Islet precursor cell (in vitro differentiated cells): ENCODE measurements around the gene HTRA2.

Experiments
- DNase-seq: peaks from one replicate; pipeline ENCODE4 v3.0.0-alpha.2; 2018

The HTRA2 gene

GRCh38 chr2:74516650-74517049, 13.1 kb upstream of the HTRA2 start:
- no peak for DNase-seq

DNA sequence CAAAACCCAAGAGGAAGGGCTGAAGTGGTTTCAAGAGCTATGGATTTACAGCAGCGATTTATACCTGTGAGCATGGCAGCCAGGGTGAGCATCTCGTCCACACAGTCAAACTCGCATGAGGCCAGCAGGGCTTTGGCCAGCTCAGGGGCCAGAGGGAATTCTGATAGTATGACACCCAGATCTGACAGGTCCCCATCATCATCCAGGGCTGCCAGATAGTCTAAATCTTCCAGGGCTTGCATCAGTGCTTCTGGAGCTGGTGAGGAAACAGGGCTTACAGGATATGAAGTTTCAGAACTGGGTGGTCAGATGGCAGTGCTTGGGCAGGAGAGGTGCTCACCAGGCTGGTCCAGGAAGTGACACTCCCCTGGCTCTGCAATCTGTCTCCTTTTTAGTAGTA, 7.2 kb upstream of the HTRA2 start:
- no peak for DNase-seq

DNA sequence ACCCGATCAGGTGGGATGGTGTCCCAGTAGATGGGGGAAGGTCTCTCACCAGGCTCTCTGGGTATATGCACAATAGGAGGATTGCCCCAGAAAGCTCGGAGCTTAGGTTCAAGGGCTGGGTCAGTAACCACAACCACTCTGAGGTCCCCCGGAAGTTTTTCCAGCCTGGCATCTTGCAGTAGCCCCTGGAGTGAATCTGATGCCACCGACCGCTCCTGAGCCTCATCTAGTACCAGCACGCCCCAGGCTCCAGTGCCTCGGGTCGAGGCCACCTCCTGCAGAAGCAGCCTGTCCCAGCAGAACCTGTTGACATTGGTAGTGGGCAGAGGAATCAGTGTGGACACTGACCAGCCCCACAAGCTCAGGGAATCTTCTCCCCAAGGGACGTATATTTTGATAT, 5.7 kb upstream of the HTRA2 start:
- DNase-seq = no peak

GRCh38 chr2:74524955-74525716, 4.6 kb upstream of the HTRA2 start:
- DNase-seq = no peak

- DNase-seq = peak; percentile 68
Observed at GRCh38 chr2:74525717-74526648, 3.8 kb upstream of the HTRA2 start, which contains the start of gene DQX1. TSS of gene DQX1 (minus strand) at chr2:74526231. CDS start at chr2:74525729, 502 bp downstream.

DNA sequence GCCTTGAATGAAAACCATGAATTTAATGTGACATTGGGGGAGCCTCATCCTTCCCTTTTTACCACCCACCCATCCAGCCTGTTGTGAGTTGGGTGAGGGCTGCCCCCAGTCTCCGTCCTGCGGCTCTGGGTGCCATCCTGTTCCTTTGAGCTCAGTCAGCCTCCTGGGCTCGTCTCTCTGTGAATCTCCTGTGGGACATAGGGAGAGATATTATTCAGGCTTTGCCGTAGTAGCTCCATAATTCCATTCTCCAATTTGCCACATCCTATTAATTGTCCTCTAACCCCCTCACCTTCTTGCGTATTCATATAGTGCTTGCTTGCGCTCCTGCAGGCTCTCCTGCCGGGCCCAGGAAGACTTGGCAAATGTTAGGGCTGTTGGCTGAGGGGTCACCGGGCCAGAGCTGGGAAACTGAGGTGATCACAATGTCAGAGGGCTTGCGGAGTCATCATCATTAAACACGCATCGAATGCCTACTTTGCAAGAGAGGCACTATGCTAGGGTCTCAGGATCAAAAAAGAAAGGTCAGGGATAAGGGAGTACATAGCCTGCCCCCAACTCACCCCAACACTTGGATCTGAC, 3.0 kb upstream of the HTRA2 start:
- no peak for DNase-seq

- DNase-seq = no peak
Observed at GRCh38 chr2:74527741-74528140, 2.0 kb upstream of the HTRA2 start.

DNA sequence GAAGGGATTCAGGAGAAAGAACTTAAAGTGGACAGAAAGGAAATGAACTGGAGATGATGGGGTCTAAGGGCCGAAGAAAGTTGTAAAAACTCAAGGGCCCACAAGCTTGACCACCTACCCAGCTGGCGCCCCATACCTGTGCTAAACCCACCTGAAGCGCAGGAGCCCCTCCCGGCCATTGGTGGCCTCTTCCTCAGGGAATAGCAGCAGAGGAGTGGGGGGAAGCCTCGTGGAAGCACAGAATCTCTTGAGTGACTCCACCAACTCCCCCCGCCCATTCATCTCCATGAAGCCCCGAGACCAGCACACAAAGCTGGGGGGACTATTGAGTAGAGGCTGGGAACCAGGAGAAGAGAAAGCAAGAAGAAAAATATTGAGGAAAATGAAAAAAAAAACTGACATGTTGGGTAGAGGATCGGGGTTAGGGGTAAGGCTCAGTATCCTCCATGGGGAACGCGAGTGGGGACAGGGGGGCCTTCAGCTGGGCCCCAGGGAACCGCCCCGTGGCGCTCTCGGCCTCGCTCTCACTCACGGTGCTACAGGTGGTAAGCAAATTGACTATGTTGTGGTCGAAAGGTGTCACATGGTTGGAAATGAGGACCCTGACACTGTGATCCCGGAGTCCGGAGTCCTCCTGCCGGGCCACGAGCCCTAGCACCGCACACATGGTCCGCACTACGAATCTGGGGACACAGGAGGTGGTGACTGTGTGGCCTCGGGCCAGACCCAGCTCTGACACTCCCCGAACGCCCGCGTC, 955 bp upstream of the HTRA2 start:
- DNase-seq = no peak

DNA sequence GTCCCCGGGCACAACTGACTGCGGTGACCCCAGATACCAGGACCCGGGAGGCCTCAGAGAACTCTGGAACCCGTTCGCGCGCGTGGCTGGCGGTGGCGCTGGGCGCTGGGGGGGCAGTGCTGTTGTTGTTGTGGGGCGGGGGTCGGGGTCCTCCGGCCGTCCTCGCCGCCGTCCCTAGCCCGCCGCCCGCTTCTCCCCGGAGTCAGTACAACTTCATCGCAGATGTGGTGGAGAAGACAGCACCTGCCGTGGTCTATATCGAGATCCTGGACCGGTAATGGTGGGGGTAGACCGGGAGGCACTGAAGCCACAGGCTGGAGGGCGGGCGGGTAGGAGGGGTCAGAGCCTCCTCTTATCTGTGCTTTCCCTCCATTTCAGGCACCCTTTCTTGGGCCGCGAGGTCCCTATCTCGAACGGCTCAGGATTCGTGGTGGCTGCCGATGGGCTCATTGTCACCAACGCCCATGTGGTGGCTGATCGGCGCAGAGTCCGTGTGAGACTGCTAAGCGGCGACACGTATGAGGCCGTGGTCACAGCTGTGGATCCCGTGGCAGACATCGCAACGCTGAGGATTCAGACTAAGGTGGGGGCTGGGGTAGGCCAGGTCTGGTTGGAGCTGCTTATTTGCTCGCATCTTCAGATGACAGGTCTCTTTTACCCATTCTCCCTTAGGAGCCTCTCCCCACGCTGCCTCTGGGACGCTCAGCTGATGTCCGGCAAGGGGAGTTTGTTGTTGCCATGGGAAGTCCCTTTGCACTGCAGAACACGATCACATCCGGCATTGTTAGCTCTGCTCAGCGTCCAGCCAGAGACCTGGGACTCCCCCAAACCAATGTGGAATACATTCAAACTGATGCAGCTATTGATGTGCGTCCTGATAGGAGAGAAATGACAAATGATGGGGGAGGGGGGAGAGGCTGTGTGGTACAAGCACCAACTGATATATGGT, 780 bp downstream of the HTRA2 start:
- DNase-seq = peak; percentile 70

DNA sequence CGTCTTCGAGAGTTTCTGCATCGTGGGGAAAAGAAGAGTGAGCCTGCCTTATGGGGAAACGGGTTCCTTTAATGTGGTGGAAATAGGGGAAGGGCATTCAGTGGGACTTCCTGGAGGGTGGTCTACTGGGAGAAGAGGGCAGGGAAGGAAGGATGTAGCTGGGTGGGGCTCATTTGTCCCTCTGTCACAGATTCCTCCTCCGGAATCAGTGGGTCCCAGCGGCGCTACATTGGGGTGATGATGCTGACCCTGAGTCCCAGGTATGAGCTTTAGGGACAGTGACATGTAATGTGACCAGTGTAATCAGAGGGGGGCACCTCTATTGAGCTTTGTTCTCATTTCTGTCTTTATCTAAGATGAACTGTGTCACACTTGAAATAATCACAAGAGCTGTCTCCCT, 1.9 kb downstream of the HTRA2 start:
- DNase-seq = no peak

DNA sequence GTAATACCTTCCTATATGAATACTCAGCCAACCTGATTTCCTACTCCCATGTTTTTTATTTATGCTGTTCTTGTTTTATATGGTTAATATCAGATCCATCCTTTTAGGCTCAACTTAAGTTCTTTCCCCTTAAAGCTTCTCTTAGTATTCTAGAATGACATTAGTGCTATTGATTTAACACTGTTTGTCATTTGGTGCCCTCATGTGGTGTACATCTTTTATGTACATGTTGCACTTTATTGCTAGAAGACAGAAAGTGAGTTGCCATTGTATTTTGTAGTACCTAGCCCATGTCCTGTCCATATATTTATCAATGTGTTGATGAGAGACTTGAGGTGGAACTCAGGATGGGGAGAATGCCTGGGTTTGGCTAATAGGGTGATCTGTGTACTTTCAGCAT, 2.5 kb downstream of the HTRA2 start:
- no peak for DNase-seq

DNA sequence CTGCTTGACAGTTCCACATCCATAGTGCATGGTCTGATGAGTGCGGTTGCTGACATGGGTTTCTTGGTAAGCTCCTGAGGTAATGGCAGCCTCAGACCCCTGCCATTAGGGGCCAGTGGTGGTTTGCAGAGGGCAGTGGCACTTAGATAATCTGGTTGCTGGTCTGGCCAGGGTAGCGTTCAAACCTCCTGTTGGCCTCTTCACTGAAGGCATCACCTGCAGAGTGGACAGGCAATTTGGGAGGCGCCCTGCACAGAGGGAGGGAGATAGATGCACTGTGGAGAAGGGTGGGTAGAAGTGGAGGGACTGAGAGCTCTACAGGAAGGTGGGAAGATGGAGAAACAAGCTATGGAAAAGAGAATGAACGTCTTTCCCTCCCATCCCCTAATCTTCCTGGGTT, 3.7 kb downstream of the HTRA2 start:
- no peak for DNase-seq

- no peak for DNase-seq
Observed at GRCh38 chr2:74534411-74534810, 4.7 kb downstream of the HTRA2 start.

GRCh38 chr2:74535440-74535965, 5.8 kb downstream of the HTRA2 start:
- DNase-seq = no peak

GRCh38 chr2:74536166-74536950, 6.6 kb downstream of the HTRA2 start:
- DNase-seq = no peak

- DNase-seq = no peak
Observed at GRCh38 chr2:74537140-74537539, 7.4 kb downstream of the HTRA2 start.

DNA sequence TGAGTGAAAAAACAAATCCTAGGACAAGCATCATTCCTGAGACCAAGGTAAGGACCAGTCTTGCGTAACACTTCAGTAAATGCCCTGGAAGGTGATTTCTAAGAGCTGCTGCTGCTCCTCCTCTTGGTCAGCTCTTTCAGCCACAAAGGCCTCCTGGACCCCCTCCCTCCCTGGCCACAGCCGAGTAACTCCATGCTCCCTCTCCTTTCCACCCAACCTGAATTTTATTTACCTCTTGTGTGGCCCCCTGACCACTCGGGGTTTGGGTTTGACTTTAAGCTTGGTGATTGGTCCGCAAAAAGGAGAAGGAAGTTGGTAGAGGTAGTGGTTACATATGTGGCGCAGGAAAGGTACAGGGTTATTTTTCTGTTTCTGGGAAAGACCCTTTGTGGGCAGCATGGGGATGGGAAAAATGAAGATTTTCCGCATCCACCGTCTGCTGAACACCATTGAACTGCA, 9.2 kb downstream of the HTRA2 start:
- no peak for DNase-seq

GRCh38 chr2:74540291-74540690, 10.6 kb downstream of the HTRA2 start:
- DNase-seq = no peak

DNA sequence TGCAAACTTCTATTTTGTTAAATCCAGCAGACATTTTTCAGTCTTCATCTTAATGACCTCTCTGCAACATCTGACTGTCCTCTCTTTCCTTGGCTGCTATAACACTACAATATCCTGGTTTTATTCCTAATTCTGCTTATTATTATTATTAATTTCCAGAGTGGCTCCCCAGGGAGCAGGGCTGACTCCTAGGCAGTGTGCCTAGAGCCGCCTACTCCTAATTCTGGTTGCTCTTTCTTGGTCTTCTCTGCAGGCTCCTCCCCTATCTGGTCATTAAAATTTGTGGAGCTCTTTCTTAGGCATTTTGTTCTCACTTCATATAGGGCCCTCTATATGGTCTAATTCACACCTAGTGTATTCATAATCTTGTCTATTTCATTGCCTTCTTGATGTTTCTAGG, 13.2 kb downstream of the HTRA2 start:
- no peak for DNase-seq

- no peak for DNase-seq
Observed at GRCh38 chr2:74544634-74545033, 14.9 kb downstream of the HTRA2 start.
